ENCODE data around the gene NLRC5.

Gene NLRC5

DNA sequence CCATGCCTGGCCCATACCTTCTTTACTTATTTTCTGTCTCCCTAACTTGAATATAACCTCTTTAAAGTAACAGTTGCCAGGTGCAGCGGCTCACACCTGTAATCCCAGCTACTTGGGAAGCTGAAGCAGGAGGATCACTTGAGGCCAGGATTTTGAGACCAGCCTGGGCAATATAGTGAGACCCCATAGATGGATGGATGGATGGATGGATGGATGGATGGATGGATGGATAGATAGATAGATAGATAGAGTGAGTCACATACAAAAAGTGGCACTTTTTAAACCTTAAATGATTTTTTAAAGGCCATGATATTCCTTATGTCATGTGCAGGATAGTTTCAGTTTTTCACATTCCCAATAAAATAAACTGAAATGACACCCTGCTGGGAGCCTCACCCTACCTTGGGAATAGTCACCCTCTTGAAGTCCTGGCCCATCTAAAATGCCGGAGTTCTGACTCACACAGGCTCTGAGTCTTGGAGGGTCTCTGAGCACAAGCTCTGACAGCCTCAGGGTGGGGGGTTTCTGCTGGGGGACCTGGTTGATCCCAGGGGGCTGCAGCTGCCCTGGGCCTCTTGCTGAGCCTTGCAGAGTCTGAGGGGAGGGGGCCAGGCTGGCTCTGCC, 129.2 kb downstream of the NLRC5 start:
- no peak overlapping the region for H3K4me3 ChIP-seq (ENCODE audit: low read depth, low read length)
- TF ChIP-seq, protein P1, sequence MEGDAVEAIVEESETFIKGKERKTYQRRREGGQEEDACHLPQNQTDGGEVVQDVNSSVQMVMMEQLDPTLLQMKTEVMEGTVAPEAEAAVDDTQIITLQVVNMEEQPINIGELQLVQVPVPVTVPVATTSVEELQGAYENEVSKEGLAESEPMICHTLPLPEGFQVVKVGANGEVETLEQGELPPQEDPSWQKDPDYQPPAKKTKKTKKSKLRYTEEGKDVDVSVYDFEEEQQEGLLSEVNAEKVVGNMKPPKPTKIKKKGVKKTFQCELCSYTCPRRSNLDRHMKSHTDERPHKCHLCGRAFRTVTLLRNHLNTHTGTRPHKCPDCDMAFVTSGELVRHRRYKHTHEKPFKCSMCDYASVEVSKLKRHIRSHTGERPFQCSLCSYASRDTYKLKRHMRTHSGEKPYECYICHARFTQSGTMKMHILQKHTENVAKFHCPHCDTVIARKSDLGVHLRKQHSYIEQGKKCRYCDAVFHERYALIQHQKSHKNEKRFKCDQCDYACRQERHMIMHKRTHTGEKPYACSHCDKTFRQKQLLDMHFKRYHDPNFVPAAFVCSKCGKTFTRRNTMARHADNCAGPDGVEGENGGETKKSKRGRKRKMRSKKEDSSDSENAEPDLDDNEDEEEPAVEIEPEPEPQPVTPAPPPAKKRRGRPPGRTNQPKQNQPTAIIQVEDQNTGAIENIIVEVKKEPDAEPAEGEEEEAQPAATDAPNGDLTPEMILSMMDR (IDR thresholded peaks at IDR 0.05; ENCODE audit: low read depth, low read length), result no peak

DNA sequence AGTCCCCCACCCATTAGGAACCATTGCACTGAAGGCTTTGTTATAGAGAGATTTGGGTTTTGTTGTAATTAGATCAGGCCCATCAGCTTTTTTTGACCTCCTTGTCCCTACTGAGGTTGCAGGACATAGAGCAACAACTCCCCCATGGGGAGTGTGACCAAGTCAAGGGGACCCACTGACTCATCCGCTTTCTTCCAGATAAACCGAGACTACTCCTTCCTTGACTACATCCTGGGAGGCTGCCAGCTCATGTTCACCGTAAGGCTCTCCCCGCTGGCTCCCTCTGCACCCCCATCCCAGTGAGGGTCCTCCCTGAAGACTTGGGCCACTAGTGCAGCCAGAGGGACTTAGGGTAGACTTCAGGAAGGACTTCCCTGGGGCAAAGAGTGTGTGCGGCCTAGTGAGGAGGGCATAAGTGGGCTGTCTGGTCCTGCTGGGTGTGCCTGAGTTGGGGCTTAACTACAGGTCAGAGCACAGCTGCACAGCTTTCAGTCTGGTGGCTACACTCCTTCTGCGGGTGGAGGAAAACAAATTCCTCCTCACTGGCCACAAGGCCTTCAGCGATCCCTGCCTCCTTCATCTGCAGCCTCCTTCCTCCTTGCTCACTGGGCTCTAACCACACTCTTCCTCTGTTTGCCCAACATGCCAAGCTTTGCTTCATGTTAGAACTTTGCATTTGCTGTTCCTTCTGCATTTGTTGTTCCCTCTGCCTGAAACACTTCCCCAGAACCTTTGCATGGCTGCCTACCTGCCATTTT, 134.0 kb downstream of the NLRC5 start:
- TF ChIP-seq, protein P1 (IDR thresholded peaks at IDR 0.05; ENCODE audit: low read depth, low read length), result no peak
- H3K4me3 ChIP-seq (ENCODE audit: low read depth, low read length), result no peak overlapping the region

DNA sequence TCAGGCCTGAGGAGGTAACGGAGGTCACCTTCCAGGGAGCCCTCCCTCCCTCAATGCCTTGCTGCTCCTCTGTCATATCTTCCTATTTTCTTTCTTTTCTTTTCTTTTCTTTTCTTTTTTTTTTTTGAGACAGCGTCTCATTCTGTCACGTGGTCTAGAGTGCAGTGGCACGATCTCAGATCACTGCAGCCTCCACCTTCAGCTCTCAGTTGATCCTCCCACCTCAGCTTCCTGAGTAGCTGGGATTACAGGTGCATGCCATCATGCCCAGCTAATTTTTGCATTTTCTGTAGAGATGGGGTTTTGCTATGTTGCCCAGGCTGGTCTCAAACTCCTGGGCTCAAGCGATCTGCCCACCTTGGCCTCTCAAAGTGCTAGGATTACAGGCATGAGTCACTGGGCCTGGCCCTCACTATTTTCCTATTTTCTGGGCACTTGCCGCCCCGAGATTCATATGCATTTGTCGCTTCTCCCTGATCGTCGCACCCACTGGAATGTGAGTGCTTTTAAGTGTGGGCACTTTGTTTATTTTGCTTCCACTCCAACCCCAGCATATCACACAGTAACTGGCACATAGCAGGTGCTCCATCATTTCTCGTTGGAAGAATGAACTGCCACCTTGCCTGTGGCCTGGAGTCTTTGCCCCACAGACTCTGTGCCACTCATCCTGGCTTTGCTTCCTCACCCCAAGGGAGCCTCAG, 134.8 kb downstream of the NLRC5 start:
- H3K4me3 ChIP-seq (ENCODE audit: low read depth, low read length), result no peak overlapping the region
- TF ChIP-seq, protein P1 (IDR thresholded peaks at IDR 0.05; ENCODE audit: low read depth, low read length), result no peak

DNA sequence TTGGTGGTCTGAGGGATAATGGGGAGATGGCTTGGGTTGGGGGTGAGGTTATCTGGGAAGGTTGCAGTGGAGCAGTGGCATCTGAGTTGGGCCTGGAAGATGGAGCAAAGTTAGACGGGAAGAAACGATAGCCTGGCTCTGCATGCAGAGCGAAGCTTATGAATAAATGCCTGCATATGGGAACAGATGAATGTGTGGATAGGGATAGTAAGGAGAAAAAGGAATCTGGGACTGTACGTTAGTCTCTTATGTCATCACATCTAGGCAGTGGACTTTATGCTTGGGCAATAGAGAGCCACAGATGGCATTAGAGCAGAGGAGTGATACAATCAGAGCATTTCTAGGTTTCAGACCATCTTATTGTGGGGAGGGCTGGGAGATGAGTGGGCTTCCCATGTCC, 136.0 kb downstream of the NLRC5 start:
- TF ChIP-seq, protein P1 (IDR thresholded peaks at IDR 0.05; ENCODE audit: low read depth, low read length), result no peak
- H3K4me3 ChIP-seq (ENCODE audit: low read depth, low read length), result no peak overlapping the region

DNA sequence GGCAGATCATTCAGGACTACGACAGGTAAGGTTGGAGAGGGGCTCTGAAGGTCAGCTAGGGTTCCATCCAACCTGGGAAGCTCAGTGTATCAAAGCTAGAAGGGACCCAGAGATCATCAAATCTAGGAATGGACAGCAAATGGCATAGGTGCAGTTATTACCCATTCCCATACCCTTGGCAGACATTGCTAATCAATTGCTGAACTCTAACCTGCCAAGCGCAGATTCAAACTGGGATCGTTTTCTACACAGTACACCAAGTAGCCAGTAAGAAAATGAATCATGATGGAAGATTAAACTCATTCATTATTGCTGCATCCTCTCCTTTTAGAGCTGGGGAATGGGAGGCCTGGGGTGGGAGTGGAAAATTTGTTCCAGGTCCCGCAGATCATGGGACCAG, 136.6 kb downstream of the NLRC5 start:
- no peak overlapping the region for H3K4me3 ChIP-seq (ENCODE audit: low read depth, low read length)
- TF ChIP-seq, protein P1 (IDR thresholded peaks at IDR 0.05; ENCODE audit: low read depth, low read length), result no peak

DNA sequence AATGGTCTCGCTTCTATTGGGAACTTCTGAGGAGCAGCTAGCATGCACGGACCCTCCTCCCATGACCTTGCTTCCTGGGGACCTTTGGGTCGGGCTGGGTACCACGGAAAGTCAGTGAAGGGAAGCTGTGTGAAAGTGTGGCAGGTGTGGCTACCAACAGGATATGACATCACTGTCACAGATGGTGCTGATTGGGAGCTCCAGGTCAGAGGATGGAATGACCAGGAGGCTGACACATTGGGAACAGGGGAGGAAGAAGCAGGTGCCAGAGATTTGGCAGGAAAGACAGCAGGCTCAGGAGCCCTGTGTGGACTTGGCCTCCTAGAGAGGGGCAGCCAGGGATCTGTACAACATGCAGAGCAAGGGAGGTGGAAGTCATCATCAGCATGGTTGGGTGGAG, 137.1 kb downstream of the NLRC5 start:
- no peak overlapping the region for H3K4me3 ChIP-seq (ENCODE audit: low read depth, low read length)
- TF ChIP-seq, protein P1 (IDR thresholded peaks at IDR 0.05; ENCODE audit: low read depth, low read length), result no peak

Data from WI38 (cell line).